Neutrophil (primary cell): ENCODE data around the gene DSCAML1.

ENCODE experiments used
- H3K27ac ChIP-seq: fragments of 200-600 bp; sonication (generic); 2 replicates; pipeline ENCODE4 v1.5.1; 2016; ENCODE audit warnings: mild to moderate bottlenecking, moderate library complexity
- H3K27me3 ChIP-seq: fragments of 200-600 bp; sonication (generic); 2 replicates; pipeline ENCODE4 v1.6.0; 2016; ENCODE audit warnings: mild to moderate bottlenecking
- H3K36me3 ChIP-seq: fragments of 200-600 bp; sonication (generic); 2 replicates; pipeline ENCODE4 v1.5.1; 2017
- H3K4me1 ChIP-seq, 2 experiments: fragments of 200-600 bp in 1 of 2; sonication (generic) in 1 of 2; 1 replicate in 1 of 2; 2 replicates in 1 of 2; pipeline versions ENCODE4 v1.5.1 to v1.6.1; 2013 to 2016; ENCODE audit warnings: low read depth in 1 of 2, low read length in 1 of 2, mild to moderate bottlenecking in 1 of 2, moderate library complexity in 1 of 2; ENCODE audit not compliant: control insufficient read depth in 1 of 2, insufficient read depth in 1 of 2
- H3K4me3 ChIP-seq, 2 experiments: fragments of 200-600 bp in 1 of 2; sonication (generic) in 1 of 2; 1 replicate in 1 of 2; 2 replicates in 1 of 2; pipeline ENCODE4 v1.5.1; 2013 to 2016; ENCODE audit warnings: low read depth in 1 of 2, low read length in 1 of 2, mild to moderate bottlenecking in 1 of 2, moderate library complexity in 1 of 2
- H3K9me3 ChIP-seq: fragments of 200-600 bp; sonication (generic); 2 replicates; pipeline ENCODE4 v1.5.1; 2016
- TF ChIP-seq, protein P1 (sequence below): fragments of 200-600 bp; sonication (generic); IDR thresholded peaks from 2 replicates; pipeline ENCODE4 v1.5.1; 2016; ENCODE audit warnings: antibody characterized with exemption

DSCAML1 gene

DNA sequence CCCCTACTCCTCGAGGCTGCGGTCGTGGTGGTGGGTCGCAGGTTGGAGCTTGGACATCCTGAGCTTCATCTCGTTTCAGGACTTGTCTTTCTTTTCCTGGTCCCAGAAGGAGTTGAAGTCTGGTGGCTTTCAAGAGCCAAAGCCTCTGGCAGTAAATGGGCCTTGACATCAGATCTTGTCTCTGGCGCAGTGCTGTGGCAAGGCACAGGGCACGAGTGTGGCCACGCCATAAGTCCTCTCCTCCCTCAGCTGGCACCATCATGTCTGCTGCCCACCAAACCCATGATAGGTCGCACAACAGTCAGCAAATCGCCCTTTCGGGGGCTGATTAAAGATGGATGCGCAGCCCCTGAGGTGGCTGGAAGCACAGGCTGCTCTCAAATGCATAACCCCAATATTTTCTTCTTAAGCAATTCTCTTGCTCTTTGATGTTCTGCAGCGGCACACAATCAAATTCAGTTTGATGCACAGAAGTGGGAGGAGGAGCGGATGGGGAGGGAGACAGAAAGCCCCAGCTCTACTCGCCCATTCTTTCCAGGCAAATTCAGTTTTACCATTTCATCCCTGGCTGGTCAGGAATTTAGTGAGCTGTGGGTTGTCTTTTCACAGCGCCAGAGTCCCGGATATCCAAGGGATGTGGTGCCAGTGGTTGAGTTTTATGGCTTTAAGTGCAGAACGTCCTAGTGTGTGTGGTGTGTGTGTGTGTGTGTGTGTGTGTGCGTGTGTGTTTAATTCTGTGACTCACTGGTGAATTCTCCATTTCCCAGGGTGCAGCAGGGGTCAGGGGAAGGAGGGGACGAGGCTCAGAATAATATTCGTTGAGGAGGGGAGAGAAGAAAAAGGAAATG lies 162.0 kb downstream of the DSCAML1 start:
- H3K4me3 ChIP-seq = no peak overlapping the region
- TF ChIP-seq, protein P1, sequence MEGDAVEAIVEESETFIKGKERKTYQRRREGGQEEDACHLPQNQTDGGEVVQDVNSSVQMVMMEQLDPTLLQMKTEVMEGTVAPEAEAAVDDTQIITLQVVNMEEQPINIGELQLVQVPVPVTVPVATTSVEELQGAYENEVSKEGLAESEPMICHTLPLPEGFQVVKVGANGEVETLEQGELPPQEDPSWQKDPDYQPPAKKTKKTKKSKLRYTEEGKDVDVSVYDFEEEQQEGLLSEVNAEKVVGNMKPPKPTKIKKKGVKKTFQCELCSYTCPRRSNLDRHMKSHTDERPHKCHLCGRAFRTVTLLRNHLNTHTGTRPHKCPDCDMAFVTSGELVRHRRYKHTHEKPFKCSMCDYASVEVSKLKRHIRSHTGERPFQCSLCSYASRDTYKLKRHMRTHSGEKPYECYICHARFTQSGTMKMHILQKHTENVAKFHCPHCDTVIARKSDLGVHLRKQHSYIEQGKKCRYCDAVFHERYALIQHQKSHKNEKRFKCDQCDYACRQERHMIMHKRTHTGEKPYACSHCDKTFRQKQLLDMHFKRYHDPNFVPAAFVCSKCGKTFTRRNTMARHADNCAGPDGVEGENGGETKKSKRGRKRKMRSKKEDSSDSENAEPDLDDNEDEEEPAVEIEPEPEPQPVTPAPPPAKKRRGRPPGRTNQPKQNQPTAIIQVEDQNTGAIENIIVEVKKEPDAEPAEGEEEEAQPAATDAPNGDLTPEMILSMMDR = no peak
- H3K36me3 ChIP-seq = no peaks in the 10 kb centered on the region
- no peaks in the 10 kb centered on the region for H3K27me3 ChIP-seq
- no peaks in the 10 kb centered on the region for H3K9me3 ChIP-seq
- no peaks in the 10 kb centered on the region for H3K4me1 ChIP-seq
- H3K27ac ChIP-seq = no peak overlapping the region

GRCh38 chr11:117633976-117634755 lies 162.8 kb downstream of the DSCAML1 start:
- no peaks in the 10 kb centered on the region for H3K9me3 ChIP-seq
- H3K4me3 ChIP-seq = no peak overlapping the region
- no peak overlapping the region for H3K27ac ChIP-seq
- H3K4me1 ChIP-seq = no peaks in the 10 kb centered on the region
- TF ChIP-seq, protein P1 = no peak
- H3K36me3 ChIP-seq = no peaks in the 10 kb centered on the region
- no peaks in the 10 kb centered on the region for H3K27me3 ChIP-seq

DNA sequence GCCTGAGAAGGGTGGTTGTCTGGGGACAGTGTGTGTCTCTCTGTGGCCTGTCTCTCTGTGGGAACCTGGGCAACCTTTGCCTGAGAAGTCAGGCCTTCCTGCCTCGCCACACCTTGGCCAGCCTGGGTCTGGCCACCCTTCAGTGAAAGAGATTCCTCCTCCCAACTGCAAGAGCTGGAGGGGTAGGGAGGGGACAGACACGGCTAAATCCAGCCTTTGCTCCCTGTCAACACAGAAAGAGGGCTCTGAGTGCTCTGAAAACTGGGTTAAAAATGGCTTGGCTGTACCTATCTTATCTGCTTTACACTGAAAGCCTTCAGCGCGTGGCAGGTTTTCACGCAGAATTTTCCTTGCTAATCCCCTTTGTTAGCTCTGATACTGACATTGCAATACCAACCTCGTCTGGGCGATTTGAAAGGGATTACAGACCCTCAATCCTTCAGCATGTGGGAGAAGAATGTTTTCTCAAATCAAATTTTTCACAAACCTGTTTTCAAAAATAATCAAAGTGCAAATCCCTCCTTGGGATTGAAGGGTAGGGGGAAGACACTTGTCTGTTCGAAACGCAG lies 163.7 kb downstream of the DSCAML1 start:
- Histone ChIP-seq H3K4me3 (no peak overlapping the region), H3K9me3 (no peaks in the 10 kb centered on the region), H3K27ac (no peak overlapping the region), H3K27me3 (no peaks in the 10 kb centered on the region), H3K4me1 (no peaks in the 10 kb centered on the region), H3K36me3 (no peaks in the 10 kb centered on the region)
- TF ChIP-seq, protein P1 = no peak

DNA sequence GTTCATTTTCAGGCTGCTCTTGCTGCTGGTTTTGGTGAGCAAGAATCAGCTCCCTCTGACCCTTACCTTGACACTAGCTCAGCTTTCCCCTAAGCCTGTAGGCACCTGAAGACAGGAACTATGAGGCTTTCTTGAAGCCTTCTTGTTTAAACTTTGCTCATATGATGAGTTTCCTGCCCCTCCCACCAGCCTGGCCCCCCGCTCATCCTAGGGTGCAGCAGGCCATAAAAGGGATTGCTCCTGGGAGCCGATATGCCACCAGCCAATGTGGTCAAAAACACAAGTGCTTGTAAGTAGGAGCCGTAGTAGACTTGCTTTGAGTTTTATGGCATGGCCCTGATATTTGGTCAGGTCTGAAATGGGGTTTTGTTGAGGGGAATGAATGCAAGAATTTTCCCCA lies 164.7 kb downstream of the DSCAML1 start:
- Histone ChIP-seq H3K36me3 (no peaks in the 10 kb centered on the region), H3K27ac (no peak overlapping the region), H3K27me3 (no peaks in the 10 kb centered on the region), H3K4me1 (no peaks in the 10 kb centered on the region), H3K4me3 (no peak overlapping the region), H3K9me3 (no peaks in the 10 kb centered on the region)
- TF ChIP-seq, protein P1 = no peak

- Histone ChIP-seq H3K9me3 (no peaks in the 10 kb centered on the region), H3K36me3 (no peaks in the 10 kb centered on the region), H3K4me3 (no peak overlapping the region), H3K27me3 (no peaks in the 10 kb centered on the region), H3K27ac (no peak overlapping the region), H3K4me1 (no peaks in the 10 kb centered on the region)
- TF ChIP-seq, protein P1 = no peak
Measured at GRCh38 chr11:117631336-117632140, 165.5 kb downstream of the DSCAML1 start.
